ENCODE measurements around the gene RGPD4.
"Not testable (repeated sequence)": the region's sequence is repeated elsewhere in the genome, so short reads cannot be mapped to it uniquely, and the experiment has no call there.

Gene RGPD4

GRCh38 chr2:107916121-107916520 lies 89.4 kb downstream of the RGPD4 start:
- H3K4me1 ChIP-seq (ENCODE audit: control insufficient read depth, insufficient read depth, low read length, poor library complexity, severe bottlenecking); H3K27ac ChIP-seq (ENCODE audit: insufficient read depth, low read length, poor library complexity, severe bottlenecking); DNase-seq; H3K9me3 ChIP-seq (ENCODE audit: control insufficient read depth, low read length); H3K27me3 ChIP-seq (replicated peaks; ENCODE audit: control insufficient read depth, insufficient read depth, low read length, poor library complexity, severe bottlenecking); H3K36me3 ChIP-seq (ENCODE audit: control insufficient read depth, insufficient read depth, low read length); H3K4me3 ChIP-seq (ENCODE audit: insufficient read depth, low read depth, low read length, poor library complexity, severe bottlenecking): not testable (repeated sequence)

- not testable (repeated sequence) for H3K4me1 ChIP-seq (ENCODE audit: control insufficient read depth, insufficient read depth, low read length, poor library complexity, severe bottlenecking); H3K27me3 ChIP-seq (replicated peaks; ENCODE audit: control insufficient read depth, insufficient read depth, low read length, poor library complexity, severe bottlenecking); DNase-seq; H3K36me3 ChIP-seq (ENCODE audit: control insufficient read depth, insufficient read depth, low read length); H3K9me3 ChIP-seq (ENCODE audit: control insufficient read depth, low read length); H3K27ac ChIP-seq (ENCODE audit: insufficient read depth, low read length, poor library complexity, severe bottlenecking); H3K4me3 ChIP-seq (ENCODE audit: insufficient read depth, low read depth, low read length, poor library complexity, severe bottlenecking)
Observed at GRCh38 chr2:107916696-107917370, 90.1 kb downstream of the RGPD4 start.

GRCh38 chr2:107927034-107927534 lies 100.4 kb downstream of the RGPD4 start:
- Histone ChIP-seq H3K27me3 (replicated peaks; ENCODE audit: control insufficient read depth, insufficient read depth, low read length, poor library complexity, severe bottlenecking) (no peaks in the 10 kb centered on the region), H3K4me3 (ENCODE audit: insufficient read depth, low read depth, low read length, poor library complexity, severe bottlenecking) (no peak overlapping the region), H3K27ac (ENCODE audit: insufficient read depth, low read length, poor library complexity, severe bottlenecking) (no peak overlapping the region), H3K9me3 (ENCODE audit: control insufficient read depth, low read length) (no peaks in the 10 kb centered on the region), H3K36me3 (ENCODE audit: control insufficient read depth, insufficient read depth, low read length) (no peaks in the 10 kb centered on the region), H3K4me1 (ENCODE audit: control insufficient read depth, insufficient read depth, low read length, poor library complexity, severe bottlenecking) (no peaks in the 10 kb centered on the region)
- DNase-seq = no peak

- Histone ChIP-seq H3K4me3 (ENCODE audit: insufficient read depth, low read depth, low read length, poor library complexity, severe bottlenecking) (no peak overlapping the region), H3K27me3 (replicated peaks; ENCODE audit: control insufficient read depth, insufficient read depth, low read length, poor library complexity, severe bottlenecking) (no peaks in the 10 kb centered on the region), H3K36me3 (ENCODE audit: control insufficient read depth, insufficient read depth, low read length) (no peaks in the 10 kb centered on the region), H3K27ac (ENCODE audit: insufficient read depth, low read length, poor library complexity, severe bottlenecking) (no peak overlapping the region), H3K9me3 (ENCODE audit: control insufficient read depth, low read length) (no peaks in the 10 kb centered on the region), H3K4me1 (ENCODE audit: control insufficient read depth, insufficient read depth, low read length, poor library complexity, severe bottlenecking) (no peaks in the 10 kb centered on the region)
- DNase-seq = no peak
Observed at GRCh38 chr2:107931412-107931811, 104.7 kb downstream of the RGPD4 start.

DNA sequence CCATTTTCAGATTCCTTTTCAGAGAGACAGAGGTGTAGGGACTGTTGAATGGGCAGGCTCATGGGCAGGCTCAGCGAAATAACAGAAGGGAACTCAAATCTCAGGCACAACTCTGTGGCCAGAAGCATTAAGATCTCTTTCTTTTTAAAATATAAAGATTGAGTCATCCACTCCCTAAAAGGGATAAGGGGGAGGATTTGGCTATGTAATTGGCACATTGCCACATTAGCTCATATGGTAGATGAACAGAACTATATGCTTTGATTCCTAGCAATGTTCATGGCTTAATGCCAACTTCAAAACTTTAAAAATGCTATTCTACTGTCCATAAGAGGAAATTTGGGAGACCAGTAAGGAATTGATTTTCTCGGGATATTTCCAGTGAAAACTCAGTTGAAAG lies 105.8 kb downstream of the RGPD4 start:
- Histone ChIP-seq H3K36me3 (ENCODE audit: control insufficient read depth, insufficient read depth, low read length) (no peaks in the 10 kb centered on the region), H3K27me3 (replicated peaks; ENCODE audit: control insufficient read depth, insufficient read depth, low read length, poor library complexity, severe bottlenecking) (peaks cover under 1% of the 10 kb centered on the region), H3K27ac (ENCODE audit: insufficient read depth, low read length, poor library complexity, severe bottlenecking) (no peak overlapping the region), H3K4me1 (ENCODE audit: control insufficient read depth, insufficient read depth, low read length, poor library complexity, severe bottlenecking) (no peaks in the 10 kb centered on the region), H3K4me3 (ENCODE audit: insufficient read depth, low read depth, low read length, poor library complexity, severe bottlenecking) (no peak overlapping the region), H3K9me3 (ENCODE audit: control insufficient read depth, low read length) (no peaks in the 10 kb centered on the region)
- no peak for DNase-seq

GRCh38 chr2:107932979-107933378 lies 106.3 kb downstream of the RGPD4 start:
- H3K27me3 ChIP-seq (replicated peaks; ENCODE audit: control insufficient read depth, insufficient read depth, low read length, poor library complexity, severe bottlenecking) = peaks cover 4% of the 10 kb centered on the region
- no peaks in the 10 kb centered on the region for H3K4me1 ChIP-seq (ENCODE audit: control insufficient read depth, insufficient read depth, low read length, poor library complexity, severe bottlenecking)
- H3K27ac ChIP-seq (ENCODE audit: insufficient read depth, low read length, poor library complexity, severe bottlenecking) = no peak overlapping the region
- H3K9me3 ChIP-seq (ENCODE audit: control insufficient read depth, low read length) = no peaks in the 10 kb centered on the region
- H3K36me3 ChIP-seq (ENCODE audit: control insufficient read depth, insufficient read depth, low read length) = no peaks in the 10 kb centered on the region
- H3K4me3 ChIP-seq (ENCODE audit: insufficient read depth, low read depth, low read length, poor library complexity, severe bottlenecking) = no peak overlapping the region
- DNase-seq = no peak

GRCh38 chr2:107936433-107937359 lies 110.0 kb downstream of the RGPD4 start:
- Histone ChIP-seq H3K4me1 (ENCODE audit: control insufficient read depth, insufficient read depth, low read length, poor library complexity, severe bottlenecking) (no peaks in the 10 kb centered on the region), H3K4me3 (ENCODE audit: insufficient read depth, low read depth, low read length, poor library complexity, severe bottlenecking) (no peak overlapping the region), H3K36me3 (ENCODE audit: control insufficient read depth, insufficient read depth, low read length) (no peaks in the 10 kb centered on the region), H3K9me3 (ENCODE audit: control insufficient read depth, low read length) (no peaks in the 10 kb centered on the region), H3K27me3 (replicated peaks; ENCODE audit: control insufficient read depth, insufficient read depth, low read length, poor library complexity, severe bottlenecking) (peaks cover 4% of the 10 kb centered on the region), H3K27ac (ENCODE audit: insufficient read depth, low read length, poor library complexity, severe bottlenecking) (no peak overlapping the region)
- no peak for DNase-seq
